ENCODE measurements around the gene LILRA1.
"Not testable (repeated sequence)": the region's sequence is repeated elsewhere in the genome, so short reads cannot be mapped to it uniquely, and the experiment has no call there.

- TF ChIP-seq CTCF (IDR thresholded peaks at IDR 0.05; ENCODE audit: insufficient read depth, low read length); POLR2AphosphoS5 (IDR thresholded peaks at IDR 0.05; ENCODE audit: low read depth); SPI1 (IDR thresholded peaks at IDR 0.05; ENCODE audit: borderline replicate concordance, low read depth): not testable (repeated sequence)
- TF ChIP-seq, protein P1, sequence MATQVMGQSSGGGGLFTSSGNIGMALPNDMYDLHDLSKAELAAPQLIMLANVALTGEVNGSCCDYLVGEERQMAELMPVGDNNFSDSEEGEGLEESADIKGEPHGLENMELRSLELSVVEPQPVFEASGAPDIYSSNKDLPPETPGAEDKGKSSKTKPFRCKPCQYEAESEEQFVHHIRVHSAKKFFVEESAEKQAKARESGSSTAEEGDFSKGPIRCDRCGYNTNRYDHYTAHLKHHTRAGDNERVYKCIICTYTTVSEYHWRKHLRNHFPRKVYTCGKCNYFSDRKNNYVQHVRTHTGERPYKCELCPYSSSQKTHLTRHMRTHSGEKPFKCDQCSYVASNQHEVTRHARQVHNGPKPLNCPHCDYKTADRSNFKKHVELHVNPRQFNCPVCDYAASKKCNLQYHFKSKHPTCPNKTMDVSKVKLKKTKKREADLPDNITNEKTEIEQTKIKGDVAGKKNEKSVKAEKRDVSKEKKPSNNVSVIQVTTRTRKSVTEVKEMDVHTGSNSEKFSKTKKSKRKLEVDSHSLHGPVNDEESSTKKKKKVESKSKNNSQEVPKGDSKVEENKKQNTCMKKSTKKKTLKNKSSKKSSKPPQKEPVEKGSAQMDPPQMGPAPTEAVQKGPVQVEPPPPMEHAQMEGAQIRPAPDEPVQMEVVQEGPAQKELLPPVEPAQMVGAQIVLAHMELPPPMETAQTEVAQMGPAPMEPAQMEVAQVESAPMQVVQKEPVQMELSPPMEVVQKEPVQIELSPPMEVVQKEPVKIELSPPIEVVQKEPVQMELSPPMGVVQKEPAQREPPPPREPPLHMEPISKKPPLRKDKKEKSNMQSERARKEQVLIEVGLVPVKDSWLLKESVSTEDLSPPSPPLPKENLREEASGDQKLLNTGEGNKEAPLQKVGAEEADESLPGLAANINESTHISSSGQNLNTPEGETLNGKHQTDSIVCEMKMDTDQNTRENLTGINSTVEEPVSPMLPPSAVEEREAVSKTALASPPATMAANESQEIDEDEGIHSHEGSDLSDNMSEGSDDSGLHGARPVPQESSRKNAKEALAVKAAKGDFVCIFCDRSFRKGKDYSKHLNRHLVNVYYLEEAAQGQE (IDR thresholded peaks at IDR 0.05; ENCODE audit: insufficient replicate concordance, low read depth), result not testable (repeated sequence)
Observed at GRCh38 chr19:54593931-54594626, 647 bp downstream of the LILRA1 start.

Measured in HL-60 (cell line).